HG02763 (cell line): ENCODE measurements around the gene SLC30A1.
"Not testable (repeated sequence)": the region's sequence is repeated elsewhere in the genome, so short reads cannot be mapped to it uniquely, and the experiment has no call there.

ENCODE experiments used
- ATAC-seq: cut with Tn5 transposase; IDR thresholded peaks from one replicate; pipeline ENCODE4 v1.9.1; 2021; ENCODE audit warnings: mild to moderate bottlenecking, moderate library complexity; ENCODE audit not compliant: unreplicated experiment

The SLC30A1 gene

DNA sequence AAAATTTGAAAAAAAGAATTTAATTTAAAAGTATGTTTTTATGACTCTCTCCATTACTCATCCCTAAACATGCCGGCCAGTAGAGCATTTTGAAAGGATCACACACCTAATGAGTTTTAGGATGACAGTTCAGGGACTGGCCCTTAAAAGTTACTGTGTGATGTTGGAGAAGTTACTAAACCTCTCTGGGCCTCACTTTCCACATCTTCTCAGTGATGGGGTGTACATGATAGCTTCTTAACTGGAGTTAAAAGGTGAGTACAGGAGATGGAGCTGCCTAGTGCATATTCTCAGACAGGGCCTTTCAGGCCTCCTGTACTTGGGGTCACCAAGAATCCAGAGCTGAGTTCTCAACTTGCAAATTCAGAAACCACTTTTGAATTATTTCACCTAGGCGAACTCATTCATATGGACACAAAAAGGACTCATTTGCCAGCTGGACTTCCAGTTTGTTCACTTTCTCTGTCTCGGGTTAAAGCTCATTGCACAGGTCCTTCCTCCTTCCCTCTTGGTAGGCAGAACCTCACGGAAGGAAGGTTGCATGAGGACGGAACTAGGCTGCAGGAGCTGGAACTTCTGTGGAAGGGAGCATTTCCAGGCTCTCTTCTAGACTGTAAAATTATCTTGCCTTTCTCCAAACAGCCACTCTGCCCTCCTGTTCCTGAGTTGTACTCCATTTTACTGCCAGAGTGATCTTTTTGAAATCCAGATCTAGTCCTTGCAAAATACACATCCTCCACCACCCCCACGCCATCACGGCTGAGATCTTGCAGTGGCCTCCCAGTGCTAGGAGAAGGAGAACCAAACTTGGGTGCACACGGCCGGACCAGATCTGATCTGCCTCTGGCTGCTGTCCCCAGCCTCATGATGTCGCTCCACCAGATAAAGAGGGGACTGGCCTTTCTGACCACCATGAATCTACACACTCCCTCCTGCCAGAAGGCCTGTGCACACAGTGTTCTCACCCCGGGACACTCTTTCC is 4.3 kb upstream of the SLC30A1 start:
- no peak for ATAC-seq

DNA sequence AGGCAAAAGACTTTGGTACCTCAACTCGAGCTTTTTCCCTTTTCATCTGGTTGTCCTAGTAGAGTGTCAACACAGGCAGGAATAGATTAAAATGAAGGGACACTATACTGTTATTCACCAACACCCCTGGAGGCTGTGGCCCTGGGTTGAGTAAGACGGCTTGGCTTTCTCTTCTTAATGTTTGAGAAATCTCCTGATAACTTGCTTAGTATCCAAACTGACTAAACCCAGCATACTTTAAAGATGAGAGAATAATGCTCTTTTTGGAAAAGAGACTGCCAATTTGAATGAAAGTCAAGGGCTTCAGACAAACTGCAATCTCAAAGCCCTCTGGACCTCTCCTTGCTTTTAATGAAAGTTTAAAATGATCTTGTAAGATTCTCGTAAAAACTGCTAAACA is 2.6 kb upstream of the SLC30A1 start:
- no peak for ATAC-seq

DNA sequence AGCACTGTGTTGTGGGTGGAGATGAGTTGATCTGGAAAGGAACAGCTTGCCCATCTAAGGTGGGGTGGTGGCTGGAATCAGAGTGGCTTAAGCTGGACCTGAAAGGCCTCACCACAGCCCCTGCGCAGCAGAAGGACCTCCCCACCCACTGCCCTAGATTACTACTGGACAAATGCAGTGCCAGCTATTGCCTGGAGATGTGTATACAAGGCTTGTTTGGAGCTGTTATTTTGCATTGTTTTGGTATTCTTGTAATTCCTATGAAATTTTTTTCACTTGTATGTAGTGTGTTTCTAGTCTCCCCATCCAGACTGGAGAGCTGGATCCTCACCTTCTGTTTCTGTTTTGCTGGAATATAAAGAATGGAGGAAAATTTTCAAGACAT is 1.3 kb upstream of the SLC30A1 start:
- ATAC-seq, result no peak

DNA sequence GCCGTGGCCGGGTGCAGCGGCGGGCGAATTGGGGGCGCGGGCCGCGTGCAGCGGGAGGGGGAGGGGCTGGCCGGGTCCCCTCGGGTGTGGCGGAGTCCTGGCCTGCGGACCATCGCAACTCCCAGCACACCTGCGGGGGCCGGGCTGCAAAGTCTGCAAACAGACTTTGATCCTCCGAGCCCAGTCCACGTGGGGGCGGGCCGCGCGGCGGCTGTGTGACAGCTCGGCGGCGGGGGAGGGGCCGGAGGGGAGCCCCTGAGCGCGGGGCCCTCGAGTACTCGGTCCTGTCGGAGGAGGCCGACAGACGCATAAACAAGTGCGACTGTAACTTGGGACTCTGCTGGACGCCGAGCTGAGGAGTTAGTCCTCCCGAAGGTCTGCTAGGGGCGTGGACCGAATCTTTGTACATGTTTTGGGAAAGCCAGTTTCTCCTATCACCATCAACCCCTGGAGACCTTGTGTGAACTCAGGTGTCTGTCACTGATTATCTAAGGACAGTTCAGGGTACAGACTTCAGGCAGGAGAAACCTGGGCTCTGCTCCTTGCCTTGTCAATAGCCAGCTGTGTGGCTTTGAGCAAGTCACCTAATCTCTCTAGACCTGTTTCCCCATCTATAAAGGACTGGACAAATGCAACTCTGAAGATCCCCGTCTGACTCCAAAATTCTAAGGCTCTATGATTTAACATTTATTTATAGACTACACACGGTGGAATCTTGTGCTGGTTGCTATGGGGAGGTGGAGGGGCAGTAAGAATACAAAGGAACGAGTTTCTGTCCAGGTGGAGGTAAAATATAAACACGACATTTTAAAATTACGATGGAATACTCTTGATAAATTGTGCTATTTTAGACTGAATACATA is 710 bp upstream of the SLC30A1 start:
- ATAC-seq, result peak; percentile 36

DNA sequence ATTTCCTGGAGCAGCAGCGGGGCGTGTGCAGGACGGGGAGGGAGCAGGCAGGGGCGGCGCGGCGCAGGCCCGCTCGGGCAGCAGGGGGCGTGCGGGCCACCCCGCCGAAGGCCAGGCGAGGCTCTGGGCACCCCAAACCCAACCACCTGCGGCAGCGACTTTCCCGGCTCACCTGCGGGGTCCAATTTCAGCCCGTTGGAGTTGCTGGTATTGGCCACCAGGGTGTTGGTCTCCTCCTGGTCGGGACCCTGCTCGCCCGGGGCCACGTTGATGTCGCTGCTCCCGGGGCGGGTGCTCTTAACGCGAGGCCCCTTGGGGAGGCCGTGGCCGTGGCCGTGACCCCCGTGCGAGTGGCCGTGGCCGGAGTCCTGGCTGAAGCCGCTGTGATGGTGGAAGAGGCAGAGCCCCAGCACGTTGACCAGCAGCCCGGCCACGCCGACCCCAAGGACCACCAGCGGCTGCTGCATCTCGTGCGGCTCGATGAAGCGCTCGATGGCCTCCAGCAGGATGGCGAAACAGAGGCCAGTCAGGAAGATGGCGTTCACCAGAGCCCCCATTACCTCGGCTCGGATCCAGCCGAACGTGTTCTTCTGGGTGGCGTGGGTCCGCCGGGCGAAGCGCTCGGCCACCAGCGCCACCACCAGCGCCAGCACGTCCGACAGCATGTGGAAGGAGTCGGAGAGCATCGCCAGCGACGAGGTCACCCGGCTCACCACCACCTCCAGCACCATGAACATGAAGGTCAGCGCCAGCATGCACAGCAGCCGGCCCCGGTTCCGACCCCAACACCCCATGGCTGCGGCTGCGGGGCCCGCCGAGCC is 932 bp downstream of the SLC30A1 start:
- peak; percentile 35 for ATAC-seq

DNA sequence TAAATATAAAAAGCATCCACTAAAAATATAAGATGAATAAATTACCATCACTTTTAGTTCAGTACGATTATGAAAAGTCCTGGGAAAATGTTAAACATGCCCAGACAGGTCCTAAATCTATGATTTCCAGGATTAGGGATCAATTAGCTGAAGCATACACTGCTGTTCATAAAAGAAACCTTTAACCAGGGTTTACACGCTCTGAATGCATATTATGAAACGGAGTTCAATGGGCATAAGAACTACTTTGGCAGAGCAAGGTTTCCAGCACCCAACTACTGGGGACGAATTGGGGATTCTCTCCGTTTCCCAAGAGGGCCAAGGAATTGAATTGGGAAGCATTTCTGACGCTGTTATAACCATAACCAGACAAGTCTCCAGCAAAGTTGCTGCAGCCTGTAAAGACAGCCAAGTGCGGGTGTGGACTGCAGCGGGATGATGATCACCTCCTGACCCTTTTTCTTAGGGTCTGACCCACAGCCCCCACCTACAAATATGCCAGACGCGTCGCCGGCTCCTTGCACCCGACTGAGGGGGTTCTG is 1.6 kb downstream of the SLC30A1 start:
- no peak for ATAC-seq

DNA sequence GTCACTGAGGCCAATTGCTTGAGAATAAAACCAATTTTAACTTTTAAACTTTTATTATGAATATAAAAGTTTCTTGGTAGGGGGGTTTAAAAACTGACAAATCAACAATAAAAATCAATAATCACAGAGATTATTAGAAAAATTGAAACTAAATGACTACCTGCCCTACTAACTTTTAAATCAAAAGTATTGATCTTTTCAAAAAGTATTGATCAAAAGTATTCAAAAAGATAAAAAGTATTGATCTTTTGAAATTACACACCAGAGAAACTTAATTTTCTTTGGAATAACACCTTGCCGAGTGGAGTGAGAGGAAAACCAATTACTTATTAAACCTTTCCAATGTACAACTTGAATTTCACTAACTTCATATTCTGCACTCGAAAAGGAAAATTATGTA is 2.2 kb downstream of the SLC30A1 start:
- no peak for ATAC-seq

DNA sequence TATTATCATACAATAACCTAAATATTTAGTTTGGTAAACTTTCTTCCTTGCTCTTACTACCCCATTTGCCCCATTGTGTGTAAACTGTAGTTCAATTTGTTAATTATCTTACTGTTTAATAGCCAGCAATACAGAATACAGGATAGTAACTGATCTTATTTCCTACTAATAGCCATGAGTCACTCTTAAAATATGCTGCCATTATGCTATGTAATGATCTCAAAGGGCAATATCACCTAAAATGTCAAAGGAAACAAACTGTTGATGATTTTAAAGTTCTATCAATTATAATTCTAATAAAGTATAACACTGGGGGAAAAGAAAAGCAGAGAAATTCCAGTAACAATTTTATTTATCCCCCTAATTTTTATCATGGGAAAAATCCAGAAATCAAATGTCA is 4.3 kb downstream of the SLC30A1 start:
- ATAC-seq, result no peak

DNA sequence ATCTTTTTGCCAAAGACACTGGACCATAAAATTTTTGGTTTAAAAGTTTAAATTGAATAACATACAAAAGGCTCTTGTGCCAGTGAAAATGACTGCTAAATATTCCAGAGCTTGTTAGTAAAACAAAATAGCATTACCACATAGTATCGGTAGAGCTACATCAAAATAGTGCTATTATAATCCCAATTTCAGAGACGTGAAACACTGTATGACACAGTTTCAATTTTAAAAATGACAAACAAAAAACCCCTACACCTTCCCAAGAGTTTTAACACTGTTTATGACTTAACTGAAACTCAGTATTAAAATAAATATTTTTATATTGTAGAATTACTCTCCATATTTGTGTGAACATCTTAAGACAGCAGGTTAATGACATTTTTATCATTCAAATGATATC is 7.0 kb downstream of the SLC30A1 start:
- no peak for ATAC-seq

DNA sequence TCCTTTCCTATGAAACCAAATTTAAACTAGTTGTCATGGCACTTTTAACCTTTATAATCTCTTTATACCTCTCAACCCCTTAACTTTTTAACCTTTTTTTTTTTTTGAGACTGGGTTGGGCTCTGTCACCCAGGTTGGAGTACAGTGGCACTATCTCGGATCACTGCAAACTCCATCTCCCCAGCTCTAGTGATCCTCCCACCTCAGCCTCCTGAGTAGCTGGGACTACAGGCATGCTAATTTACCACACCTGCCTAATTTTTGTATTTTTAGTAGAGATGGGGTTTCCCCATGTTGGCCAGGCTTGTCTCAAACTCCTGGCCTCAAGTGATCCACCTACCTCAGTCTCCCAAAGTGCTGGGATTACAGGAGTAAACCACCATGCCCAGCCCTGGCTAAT is 8.6 kb downstream of the SLC30A1 start:
- not testable (repeated sequence) for ATAC-seq

DNA sequence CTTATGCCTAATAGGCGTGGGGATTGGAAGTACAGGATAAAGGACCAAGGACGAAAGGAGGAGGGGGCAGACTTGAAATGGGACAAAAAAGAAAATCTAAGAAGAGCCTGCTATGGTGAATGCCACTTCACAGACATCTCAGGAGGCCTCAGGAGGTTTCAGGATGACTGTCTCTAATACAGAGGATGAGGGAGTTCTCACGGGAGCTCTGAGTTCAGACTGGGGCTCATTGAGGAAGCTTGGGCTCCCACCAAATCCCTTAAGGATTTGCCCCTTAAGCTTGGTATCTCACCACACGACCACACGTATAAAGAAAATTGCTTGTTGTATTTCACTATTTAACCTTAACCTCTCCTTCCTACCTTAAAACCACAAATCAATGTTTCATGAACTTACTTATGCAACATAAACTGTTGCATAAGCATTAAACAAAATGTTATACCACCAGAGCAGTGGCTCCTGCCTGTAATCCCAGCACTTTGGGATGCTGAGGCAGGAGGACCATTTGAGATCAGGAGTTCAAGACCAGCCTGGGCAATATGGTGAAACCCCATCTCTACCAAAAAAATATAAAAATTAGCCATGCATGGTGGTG is 12.4 kb downstream of the SLC30A1 start:
- ATAC-seq, result peak; percentile 72

DNA sequence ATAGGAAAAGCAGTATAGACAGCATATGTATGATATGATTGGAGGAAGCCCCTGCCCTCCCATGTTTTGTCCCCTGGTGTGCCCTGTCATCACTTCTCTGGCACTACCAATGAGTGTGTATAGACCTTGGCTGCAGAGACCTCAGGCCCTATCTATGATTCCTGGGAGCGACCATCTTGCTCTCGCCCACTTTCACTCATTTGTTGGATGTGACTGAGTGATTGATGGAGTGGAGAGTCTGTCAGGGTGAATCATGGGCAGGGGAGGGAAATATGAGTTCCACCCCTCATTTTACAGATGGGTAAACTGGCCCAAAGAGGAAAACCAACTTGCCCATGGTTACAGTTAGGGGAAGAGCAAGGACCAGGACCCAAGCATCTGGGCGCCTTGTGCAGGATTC is 14.9 kb downstream of the SLC30A1 start:
- ATAC-seq, result no peak

DNA sequence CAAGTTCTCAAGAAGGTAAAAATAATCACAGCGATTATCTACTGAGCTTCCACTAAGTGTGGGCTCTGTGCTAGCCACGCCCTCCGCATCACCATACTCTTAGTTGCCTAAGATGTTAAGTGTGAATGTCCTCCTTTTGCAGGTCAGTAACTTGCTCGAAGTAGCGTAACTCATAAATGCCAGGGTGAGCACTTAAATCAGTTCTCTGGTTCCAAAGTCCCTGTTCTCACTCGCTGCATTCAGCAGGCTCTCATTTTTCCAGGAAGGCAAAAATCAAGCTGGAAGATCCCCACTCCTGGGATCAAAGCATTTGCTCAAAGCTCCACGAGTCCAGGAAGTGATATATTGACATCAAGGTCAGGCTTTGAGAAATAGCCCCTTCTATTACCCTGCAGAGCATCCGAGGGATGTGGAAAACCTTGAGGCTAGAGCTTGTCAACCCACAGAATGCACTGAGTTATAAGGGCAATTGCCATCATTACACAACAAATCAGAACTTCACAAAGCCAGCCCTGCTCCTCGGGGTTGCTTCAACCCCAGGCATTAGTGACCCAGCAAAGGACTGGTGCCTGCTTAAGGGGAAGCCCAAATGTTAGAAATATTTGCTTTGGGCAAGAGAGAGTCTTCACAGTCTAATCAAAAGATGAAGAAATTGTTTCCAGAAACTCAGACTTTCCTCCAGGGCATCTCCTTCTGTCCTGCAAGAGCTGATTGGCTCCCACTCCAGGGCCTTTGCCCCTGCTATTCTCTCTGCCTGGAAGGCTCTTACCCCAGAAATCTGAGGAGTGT is 19.5 kb downstream of the SLC30A1 start:
- no peak for ATAC-seq

DNA sequence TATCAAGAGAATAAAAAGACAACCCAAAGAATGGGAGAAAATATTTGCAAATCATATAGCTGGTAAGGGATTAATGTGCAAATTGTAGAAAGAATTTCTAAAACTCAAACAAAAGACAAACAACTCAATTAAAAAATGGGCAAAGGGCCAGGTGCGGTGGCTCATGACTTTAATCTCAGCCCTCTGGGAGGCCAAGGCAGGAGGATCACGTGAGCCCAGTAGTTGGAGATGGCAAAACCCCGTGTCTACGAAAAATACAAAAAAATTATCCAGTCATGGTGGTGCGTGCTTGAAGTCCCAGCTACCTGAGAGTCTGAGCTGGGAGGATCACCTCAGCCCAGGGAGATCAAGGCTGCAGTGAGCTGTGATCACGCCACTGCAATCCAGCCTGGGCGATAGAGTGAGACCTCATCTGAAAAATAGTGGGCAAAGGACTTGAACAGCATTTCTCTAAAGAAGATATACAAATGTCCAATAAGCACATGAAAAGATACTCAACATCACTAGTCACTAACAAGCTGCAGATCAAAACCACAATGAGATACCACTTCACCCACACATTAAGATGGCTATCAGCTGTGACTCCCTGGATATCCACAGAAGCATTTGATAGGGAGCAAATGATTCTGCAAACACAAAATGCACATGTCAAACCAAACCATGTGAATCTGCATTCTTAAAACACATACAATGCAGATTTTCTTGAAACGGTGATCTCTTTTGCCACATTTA is 20.9 kb downstream of the SLC30A1 start:
- ATAC-seq, result no peak

DNA sequence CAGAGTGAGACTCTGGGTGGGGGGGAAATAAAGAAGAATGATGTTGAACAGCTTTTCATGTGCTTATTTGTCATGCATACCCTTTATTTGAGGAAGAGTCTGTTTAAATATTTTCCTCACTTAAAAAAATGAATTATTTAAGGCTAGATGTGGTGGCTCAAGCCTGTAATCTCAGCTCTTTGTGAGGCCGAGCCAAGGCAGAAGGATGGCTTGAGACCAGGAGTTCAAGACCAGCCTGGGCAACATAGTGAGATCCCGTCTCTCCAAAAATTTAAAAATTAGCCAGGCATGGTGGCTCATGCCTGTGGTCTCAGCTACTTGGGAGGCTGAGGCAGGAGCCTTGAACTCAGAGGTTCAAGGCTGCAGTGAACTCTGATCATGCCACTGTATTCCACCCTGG is 25.4 kb downstream of the SLC30A1 start:
- ATAC-seq, result no peak

DNA sequence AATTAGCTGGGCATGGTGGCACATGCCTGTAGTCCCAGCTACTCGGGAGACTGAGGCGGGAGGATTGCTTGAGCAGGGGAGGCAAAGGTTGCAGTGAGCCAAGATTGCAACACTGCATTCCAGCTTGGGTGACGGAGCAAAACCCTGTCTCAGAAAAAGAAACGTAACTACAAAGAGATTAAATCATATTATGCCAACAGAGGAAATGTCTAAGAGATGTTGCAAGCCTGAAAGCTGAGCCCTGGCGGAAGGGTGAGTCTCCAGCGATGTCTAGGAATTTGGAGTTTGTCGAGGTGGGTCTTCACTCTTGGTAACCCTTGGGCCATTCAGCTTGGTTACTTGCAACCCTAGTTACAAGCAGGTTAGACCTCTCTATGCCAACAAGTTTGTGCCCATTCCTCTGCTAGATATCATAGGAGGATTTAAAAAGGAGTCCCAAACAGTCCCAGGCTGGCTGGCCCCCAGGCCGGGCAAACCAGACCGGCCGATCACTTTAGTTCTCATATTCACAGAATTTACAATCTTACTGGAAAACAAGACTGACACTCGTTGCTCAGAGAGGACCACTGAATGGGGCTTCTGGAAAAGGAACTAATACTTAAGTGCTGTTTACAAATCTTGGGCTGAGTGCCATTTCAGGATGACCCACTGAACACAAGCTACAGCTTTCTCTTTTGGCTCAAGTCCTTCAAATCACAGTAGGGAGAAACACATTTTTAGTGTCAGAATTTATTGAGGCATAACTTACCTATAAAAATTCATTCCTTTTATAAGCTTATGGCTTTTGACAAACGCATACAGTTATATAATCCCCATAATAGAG is 27.1 kb downstream of the SLC30A1 start:
- no peak for ATAC-seq

DNA sequence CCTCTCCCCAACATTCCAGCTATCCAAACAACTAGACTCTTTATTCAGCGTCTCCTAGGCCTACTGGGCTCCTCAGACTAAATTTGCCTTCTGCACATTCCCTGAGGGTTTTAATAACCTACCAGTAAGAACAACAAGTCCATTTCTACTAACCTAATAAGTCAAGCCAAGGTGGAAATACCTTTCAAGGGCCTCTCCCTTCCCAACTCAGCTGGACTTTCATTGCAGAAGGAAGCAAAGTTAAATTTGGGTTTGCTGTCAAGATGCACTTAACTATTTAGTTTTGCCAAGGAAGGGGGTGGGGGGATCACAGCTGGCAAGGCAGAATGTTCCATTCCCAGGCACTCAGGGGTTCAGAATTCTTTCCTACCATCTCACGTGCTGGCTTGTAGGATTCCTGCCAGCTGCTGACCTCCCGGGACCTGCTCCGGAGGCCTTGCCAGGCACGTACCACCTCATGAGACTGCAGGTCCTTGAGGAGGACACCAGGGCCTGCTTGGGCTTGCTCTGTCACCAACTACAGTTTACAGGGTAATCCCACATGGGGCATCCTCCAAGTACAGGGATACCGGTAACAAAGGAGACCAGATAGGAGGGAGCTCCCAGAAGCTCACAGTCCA is 29.8 kb downstream of the SLC30A1 start:
- no peak for ATAC-seq
